Eye (tissue), 1 donor: ENCODE results near the gene INS.

Experiments used
- DNase-seq: peaks from one replicate; pipeline ENCODE4 v3.0.0-alpha.2; 2015

Gene INS

DNA sequence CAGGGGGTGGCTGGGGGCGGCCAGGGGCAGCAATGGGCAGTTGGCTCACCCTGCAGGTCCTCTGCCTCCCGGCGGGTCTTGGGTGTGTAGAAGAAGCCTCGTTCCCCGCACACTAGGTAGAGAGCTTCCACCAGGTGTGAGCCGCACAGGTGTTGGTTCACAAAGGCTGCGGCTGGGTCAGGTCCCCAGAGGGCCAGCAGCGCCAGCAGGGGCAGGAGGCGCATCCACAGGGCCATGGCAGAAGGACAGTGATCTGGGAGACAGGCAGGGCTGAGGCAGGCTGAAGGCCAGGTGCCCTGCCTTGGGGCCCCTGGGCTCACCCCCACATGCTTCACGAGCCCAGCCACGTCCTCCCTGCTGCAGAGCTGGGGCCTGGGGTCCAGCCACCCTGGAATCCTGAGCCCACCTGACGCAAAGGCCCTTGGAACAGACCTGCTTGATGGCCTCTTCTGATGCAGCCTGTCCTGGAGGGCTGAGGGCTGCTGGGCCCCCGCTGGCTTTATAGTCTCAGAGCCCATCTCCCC lies at the start of gene INS:
INS (minus strand) TSS at position 474 of the 524 bp plus-strand sequence; CDS start at position 236, 238 bp downstream.
- DNase-seq: no peak

DNA sequence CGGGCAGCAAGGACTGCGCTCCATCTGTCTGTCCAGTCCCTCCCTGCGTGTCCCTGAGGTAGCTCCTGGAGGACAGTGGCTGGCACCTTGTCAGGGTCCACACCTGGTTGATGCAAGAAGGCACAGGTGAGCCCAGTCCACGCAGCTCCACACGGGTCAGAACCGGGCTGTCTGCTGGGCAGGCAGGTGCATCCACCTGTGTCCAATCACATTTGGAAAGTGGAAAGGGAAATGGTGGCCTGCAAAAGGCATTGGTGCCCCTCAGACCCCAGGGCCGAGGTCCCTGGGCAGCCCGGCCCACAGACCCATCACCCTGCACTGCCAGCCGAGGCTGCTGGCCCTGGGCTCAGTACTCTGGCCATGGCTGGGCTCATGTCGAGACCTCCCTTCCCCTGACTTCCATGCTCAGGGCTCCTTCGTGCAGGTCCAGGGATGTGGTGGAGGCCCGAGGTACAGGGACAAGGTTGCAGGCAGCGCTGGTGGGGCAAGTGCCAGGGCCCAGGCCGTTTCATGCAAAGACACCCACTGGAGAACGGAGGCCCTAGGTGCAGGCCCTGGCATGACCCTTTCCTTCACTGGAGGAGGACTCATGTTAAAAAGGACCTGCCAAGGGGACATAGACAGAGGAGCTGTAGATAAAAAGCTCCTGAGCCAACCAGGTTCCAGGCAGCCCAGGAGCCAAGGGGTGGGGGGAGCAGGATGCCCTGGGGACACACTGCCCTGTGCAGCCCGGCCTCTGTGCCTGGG lies 49.5 kb upstream of the INS start:
- DNase-seq: no peak

DNA sequence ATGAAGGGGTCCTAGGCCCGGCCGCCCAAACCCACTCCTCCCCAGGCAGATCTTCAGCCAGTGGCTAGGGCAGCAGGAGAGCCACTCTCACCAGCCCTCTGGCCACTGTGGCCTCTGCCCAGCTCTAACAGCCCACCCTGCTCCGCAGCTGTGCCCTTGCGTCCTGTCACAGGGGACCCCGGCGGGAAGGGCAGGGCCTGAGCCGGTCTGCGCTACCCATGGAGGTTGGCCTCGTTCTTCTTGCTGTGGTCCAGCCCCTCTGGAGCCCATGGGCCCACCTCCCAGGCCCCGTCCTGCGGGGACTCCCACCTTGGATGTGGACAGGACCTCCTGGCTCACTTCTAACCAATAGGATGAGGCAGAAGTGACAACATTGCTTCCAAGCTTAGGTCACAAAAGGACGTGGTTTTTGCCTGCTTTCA lies 48.9 kb upstream of the INS start:
- DNase-seq: no peak

DNA sequence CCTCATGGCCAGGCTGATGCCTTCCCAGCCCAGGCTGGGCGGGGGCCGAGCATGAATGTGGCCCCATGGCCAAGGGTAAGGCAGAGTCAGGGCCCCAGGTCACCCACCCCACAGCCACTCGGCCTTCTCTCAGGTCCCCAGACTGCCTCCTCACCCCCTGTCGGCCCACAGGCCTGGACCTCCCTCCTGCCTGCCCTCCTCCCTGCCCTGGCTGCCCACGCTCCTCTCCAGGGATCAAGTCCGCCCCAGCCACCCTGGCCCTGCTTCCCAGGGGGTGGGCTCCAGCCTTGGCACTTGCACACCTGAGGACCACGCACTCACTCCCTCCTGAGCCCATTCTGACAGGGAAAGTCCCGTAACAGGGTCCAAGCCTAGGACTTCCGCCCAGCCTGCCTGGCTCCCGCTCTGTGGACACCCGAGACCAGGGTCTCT lies 48.4 kb upstream of the INS start:
- no peak for DNase-seq

DNA sequence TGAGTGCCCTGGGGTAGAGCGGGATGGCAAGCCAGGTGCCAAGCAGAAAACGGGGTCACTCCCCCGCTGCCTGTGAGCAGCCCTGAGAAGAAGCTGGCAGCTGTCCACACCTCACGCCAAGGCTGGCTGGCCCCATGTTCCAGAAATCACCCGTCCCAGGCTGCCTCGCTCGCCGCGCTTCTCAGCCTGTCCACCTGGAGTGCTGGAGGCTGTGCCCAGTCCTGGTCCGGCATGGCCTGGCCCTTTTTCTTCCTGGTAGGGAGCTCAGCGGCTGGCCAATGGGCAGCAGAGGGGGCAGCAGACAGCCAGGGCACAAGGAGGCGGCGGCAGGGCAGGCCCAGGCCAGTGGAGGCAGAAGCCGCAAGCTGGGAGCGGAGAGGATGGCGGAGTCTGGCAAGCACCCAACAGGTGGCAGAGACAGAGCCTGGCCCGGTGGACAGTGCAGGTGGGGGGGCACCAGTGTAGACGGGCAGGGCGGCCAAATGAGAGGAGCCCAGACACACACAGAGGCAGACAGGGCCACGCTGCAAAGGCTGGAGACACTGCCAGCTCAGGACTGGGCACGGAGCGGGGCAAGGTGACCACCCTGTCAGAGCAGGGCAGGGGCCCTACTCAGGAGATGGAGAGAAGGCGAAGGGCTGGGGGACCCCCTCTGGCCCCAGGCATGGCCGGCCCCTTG lies 47.8 kb upstream of the INS start:
- DNase-seq: no peak

DNA sequence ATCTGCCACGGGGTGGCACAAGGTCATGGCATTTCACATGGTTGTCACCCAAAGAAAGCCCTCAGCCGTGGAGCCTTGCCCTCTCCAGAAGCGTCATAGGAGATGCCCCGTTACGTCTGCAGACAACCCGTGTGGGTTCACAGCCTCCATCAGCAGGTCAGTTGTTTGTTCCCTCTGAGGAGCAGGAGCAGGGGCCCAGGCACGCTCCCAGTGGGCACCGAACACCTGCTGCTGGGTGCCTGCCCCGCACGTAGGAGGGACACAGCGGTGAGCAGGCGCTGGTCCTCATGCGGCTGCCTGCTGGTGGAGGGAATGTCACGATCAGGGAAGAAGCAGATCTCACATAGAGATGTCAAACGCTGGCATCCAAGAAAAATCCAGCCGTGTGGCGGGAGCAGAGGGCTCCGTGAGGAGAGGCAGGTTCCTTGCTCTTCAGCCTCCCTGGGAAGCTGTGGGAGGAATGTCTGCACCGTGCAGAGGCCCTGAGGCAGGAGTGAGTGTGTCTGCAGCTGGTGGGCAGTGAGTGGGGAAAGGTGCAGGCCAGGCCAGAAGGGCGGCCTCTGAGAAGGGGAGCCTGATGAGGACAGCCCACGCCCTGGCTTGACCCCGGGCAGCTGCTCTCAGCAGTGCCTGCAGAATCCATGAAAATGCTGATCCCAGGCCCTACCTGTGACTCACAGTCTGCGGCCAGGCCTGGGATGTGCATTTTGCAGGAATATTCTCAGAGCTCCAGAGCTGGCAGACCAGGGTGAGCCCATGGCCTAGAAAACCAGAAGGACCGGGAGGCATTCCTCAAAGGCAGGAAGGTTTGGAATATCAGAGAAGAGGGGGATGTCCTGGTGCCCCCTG lies 47.0 kb upstream of the INS start:
- no peak for DNase-seq

DNA sequence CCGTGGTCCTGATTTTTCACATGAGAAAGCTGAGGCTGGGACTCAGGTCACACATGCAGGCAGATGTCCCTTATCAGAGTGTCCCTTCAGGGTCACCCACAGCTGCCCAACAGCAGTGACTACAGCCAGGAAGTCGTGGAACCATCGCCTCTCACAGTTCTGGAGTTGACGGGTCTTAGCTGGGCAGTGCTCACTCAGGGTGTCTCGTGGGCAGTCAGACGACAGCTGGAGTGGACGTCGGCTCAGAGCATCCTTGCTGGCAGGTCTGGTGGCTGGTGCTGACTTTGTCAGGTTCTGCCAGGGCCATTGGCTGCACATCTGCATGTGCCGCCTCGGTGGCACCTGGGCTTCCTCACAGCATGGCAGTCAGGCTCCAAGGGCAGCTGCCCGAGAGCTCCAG lies 46.2 kb upstream of the INS start:
- DNase-seq: no peak

DNA sequence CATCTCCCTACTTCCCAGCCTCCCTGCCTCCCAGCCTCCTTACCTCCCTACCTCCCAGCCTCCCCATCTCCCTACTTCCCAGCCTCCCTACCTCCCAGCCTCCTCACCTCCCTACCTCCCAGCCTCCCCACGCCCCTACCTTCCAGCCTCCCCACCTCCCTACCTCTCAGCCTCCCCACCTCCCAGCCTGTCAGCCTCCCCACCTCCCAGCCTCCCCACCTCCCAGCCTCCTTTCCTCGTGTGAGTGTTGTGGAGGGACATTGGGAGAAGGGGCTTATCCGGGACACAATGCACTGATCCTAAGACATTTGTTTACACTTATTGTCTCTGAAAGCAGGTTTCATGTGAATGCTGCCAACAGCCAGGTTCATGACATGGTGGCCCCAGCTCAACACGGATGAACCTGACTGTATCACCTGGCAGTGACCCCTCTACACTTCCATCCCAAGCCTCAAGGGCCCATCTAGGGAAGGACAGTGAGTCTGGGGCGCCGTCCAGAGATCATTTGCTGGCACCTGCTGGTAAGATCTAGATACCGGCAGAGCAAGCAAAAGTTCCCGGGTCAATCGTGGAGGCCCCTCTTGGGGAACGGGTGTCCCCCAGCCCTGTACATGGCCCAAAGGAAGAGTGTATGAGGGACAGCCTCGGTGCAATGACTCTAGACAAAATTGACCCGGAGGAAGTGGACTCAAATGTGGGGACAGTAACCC lies 45.1 kb upstream of the INS start:
- no peak for DNase-seq

DNA sequence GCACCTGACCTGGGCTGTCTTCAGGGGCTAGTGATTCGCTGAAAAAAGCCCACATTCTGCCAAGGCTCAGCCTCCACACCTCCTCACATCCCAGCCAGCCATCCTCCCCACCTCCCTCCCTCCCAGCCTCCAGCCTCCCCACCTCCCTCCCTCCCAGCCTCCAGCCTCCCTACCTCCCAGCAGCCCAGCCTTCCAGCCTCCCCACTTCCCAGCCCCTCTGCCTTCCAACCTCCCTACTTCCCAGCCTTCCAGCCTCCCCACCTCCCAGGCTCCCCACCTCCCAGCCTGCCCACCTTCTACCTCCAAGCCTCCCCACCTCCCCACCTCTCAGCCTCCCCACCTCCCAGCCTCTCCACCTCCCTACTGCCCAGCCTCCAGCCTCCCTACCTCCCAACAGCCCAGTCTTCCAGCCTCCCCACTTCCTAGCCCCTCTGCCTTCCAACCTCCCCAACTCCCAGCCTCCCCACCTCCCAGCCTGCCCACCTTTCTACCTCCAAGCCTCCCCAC lies 44.3 kb upstream of the INS start:
- DNase-seq: no peak

DNA sequence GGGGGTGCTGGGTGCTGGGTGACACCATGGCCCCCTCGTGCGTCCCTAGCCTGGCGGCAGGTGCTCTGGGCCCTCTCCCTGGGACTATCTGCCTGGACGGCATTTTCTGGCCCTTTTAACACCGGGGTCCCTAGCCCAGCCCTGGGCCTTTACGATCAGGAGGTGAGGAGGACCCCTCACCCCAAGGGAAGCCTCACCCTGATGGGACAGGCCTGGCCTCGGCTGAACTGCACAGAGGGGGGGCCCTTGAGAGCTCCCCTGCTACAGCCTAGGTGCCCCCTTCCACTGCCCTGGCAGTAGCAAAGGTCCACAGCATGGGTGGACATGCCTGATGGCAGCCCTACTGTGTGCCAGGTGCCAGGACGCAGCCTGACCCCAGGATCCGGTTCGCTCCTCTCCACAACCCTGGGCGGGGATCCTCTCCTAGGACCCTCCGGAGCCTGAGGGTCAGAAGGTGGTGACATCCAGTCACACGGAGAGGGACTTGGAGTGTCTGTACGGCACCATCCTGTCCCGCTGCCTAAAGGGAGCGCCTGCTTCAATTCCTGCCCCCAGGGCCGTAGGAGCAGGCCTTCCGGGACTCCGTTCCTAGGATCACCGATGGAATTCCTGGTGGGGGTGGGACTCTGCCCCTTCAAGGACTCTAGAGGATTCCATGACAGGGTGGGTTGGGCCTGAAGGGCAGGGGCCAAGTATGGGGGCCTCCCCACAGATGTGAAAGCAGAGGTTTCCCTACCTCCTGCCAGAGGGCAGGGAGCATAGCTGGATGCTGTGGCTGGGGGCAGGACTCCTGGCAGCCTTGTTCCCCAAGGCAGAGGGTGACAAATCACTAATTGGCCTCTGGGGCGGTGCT lies 43.6 kb upstream of the INS start:
- DNase-seq: no peak

DNA sequence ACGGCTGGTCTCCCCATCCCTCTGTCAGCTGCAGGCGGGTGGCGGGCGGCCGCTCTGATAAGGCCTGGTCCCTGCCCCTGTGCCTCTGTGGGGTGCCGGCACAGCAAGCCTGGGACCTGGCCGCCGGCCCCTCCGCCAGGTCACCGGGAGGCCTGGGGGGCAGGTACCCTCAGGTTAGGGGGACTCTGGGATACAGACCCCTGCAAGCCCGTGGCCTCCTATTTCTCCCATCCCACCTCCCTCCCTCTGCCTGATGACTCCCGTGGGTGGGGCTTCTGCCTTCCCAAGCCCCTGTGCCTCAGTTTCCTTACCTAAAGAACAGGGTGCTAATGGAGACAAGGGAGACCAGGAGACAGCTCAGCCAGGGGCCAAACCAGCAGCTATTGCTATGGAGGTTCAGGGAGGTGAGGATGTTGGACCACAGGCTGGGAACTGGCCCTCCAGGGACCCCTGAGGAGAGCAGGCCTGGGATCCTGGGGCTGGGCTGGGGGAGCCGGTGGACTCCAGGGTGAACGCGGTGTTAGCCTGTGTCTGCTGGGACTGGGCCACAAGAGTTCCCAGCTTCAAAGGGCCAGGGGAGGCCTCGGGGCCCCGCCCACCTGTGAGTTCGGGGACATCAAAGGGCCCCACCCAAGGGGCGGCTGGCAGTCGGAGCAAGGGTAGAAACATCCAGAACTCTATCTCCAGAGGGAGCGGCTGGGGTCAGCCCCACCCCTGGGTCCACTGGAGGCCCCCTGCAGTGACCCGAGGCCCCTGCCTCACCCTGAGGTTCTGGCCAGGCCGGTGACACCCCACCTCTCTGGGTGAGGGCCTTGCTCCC lies 42.6 kb upstream of the INS start:
- no peak for DNase-seq

DNA sequence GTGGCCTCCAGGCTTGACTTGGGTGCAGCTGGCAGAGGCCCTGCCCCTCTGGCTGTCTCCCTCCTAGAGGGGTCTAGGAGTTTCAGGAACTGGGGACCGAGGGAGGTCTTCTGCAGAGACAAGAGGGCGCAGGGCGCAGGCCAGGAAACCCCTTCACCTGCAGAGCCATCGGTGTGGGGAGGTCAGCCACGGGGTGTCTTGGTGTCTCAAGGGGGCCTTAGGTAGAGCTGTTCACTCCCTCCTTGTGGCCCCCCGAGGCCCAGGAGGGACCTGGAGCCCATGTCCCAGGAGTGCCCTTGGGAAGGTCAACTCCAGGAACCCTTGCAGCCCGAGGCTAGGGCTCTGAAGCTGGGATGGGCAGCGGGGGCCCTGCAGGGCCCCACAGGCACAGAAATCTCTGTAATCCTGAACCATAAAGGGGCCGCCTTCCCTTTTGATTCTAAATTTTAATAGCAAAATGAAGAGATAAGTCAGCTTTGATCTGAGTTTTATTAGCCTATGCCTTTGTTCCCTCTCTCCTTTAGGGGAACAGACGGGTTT lies 42.0 kb upstream of the INS start:
- DNase-seq: no peak

DNA sequence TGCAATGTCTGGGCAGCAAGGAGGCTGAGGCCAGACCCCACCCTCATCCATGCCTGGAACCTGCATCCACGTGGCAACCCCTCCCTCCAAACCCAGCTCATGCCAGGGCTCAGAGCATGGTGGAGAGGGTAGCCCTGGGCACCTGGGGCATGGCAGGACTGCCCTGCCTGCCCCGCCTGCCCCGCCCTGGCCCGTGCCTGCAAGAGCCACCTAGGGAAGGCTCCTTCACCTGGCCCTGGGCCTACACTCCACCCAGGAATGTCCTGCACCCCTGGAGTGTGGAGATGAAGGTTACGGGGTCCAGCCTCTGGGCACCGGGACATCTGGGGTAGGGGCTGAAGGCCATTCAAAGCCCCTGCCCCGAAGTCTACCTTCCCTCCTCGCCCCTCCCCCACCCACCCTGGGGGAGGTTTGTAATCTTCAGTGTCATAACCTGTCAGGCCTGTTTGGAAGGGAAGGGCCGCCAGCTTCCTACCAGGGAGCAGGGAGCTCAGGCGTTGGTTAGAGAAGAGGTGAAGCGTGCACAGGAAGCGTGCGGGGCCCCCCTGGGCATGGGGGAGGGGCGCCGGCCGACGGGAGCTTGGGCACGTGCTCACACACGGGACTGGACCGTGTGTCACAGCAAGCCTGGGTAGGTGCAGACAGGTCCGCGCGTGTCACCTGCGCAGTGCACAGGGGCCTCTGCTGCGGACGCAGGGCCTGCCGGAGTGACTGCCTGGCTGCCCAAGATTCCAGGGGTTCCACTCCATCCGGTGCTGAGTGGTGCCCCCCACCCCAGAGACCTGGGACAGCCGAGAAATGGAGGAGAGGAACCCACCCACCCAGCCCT lies 41.3 kb upstream of the INS start:
- DNase-seq: peak; percentile 61

DNA sequence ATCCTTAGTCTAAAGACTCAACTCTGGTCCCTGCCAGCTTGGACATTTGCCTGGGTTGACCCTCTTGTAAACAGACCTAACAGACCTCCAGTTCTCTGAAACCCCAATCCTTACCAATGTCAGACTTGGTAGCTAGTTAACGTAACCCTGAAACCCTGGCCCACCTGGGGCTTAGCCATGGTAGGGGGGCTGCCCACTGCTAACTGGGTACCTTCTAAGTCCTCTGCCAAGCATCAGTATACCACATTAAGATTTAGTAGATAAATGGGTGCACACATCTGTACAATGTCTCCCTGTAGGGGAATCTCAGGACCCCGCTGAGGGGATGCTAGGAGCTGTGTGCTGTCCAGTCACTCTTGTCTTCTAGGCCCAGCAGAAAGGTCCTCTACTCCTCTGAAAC lies 40.5 kb upstream of the INS start:
- DNase-seq: no peak

DNA sequence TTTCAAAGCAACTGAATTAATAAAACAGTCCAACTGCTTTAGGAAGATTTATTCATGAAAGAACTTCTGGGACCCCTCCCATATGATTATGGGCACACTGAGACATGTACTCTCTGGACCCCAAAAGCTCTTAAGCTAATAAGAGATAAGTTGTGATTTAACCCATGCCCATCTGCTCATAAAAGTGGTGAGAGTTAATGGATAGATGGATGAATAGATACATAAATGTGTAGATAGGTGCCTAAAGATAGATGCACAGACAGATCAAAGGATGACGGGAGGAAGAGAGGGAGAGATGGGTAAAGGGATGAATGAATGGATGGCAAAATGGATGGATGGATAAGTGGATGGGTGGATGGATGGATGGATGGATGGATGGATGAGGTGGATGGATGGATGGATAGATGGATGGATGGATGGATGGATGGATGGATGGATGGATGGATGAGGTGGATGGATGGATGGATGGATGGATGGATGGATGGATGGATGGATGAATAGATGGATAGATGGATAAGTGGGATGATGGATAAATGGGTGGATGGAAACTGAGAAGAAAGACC lies 40.0 kb upstream of the INS start:
- DNase-seq: no peak

DNA sequence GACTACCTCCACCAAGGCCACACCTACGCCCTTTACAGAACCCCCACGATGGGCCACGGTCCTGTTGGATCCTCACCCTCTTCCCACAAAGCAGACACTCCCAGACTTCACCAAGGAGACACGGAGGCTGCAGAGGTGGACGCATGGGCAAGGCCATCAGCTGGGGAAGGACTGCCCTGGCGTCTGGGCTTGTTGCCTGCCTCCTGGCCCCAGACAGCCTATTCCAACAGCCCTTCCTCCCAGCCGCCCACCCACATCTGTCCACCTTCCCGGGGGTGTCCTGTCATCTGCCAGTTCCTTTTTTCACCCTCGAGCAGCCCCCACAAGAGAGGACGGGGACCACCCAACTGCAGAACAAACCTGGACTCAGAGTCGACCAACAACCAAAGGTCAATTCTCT lies 39.5 kb upstream of the INS start:
- no peak for DNase-seq

DNA sequence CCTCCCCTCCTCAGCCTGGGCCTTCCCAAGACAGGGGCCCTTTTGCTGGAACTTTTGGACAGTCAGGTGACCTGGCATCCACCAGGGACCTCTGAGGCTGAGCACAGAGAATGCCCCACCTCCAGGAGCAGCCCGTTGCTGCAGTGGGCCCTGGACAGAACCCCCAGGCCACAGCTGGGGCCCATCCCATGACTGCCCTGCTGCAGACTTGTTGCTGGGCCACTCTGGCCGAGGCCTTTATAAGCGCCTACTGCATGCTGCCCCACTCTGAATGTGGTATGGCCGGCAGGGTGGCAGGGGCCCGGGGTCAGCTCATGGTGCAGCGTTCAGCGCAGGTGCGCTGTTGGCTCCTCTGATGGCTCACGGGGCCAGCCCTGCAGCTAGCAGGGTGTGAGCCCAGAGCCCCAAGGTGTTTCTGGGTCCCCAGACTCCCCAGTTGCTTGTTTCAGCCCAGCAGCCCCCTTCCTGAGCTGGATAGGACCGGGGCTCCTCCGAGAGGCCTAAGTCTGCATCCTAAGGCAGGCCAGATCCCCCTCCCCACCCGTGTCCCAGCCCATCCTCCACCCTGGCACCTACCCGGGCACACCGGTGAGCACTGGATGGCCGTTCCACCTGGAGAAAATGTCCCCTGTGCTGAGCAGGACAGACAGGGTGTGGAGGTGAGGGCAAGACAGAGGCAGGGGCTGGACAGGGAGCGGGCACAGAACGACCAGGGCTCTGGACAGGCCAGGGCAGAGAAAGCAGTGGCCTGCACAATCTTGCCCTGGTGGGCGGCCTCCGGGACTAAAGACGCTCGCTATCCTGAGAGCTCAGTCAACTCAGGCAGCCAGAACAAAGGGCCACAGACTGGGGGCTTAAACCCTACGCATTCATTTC lies 38.7 kb upstream of the INS start:
- no peak for DNase-seq
